Measurements from ENCODE around the gene OR10A4. TPM values are rescaled to one million over a fixed set of nuclear protein-coding genes. Genes with fewer than 3 reads are reported as not detected.
"Not testable (repeated sequence)": the region's sequence is repeated elsewhere in the genome, so short reads cannot be mapped to it uniquely, and the experiment has no call there.

The OR10A4 gene
- total RNA-seq, 1 donor from 2014 or later, result not detected

- Mint-ChIP-seq H3K27me3 (ENCODE audit: low read depth) (no peaks in the 10 kb centered on the region), H3K4me1 (no peaks in the 10 kb centered on the region), H3K4me3 (no peak within 1 kb of the TSS), H3K27ac (ENCODE audit: unreplicated experiment) (peak within 1 kb of the TSS; percentile 14), H3K36me3 (ENCODE audit: low read depth) (no peaks in the 10 kb centered on the region), H3K9me3 (peaks cover 9% of the 10 kb centered on the region)
- TF ChIP-seq CTCF (conservative IDR thresholded peaks at IDR 0.05), result no peak
- no peak for DNase-seq (ENCODE audit: low read depth, low spot score)
Measured at GRCh38 chr11:6862961-6863360, 13.5 kb upstream of the OR10A4 start, which contains the start of gene OR10A2. Gene OR10A2 (plus strand): TSS chr11:6863057. CDS start chr11:6869755, 6,698 bp downstream.

- no peak for DNase-seq (ENCODE audit: low read depth, low spot score)
- no peak for TF ChIP-seq CTCF (conservative IDR thresholded peaks at IDR 0.05)
- H3K27ac Mint-ChIP-seq (ENCODE audit: unreplicated experiment), result no peak overlapping the region
- no peaks in the 10 kb centered on the region for H3K27me3 Mint-ChIP-seq (ENCODE audit: low read depth)
- H3K4me3 Mint-ChIP-seq, result no peak overlapping the region
- no peaks in the 10 kb centered on the region for H3K36me3 Mint-ChIP-seq (ENCODE audit: low read depth)
- peaks cover 9% of the 10 kb centered on the region for H3K9me3 Mint-ChIP-seq
- H3K4me1 Mint-ChIP-seq, result no peaks in the 10 kb centered on the region
Measured at GRCh38 chr11:6864438-6864837, 12.0 kb upstream of the OR10A4 start.

GRCh38 chr11:6871278-6871677 lies 5.1 kb upstream of the OR10A4 start:
- peaks cover 3% of the 10 kb centered on the region for H3K9me3 Mint-ChIP-seq
- H3K27me3 Mint-ChIP-seq (ENCODE audit: low read depth), result no peaks in the 10 kb centered on the region
- H3K36me3 Mint-ChIP-seq (ENCODE audit: low read depth), result no peaks in the 10 kb centered on the region
- no peak for TF ChIP-seq CTCF (conservative IDR thresholded peaks at IDR 0.05)
- no peak overlapping the region for H3K27ac Mint-ChIP-seq (ENCODE audit: unreplicated experiment)
- no peak for DNase-seq (ENCODE audit: low read depth, low spot score)
- no peaks in the 10 kb centered on the region for H3K4me1 Mint-ChIP-seq
- H3K4me3 Mint-ChIP-seq, result no peak overlapping the region

GRCh38 chr11:6875761-6876160 lies 664 bp upstream of the OR10A4 start:
- peaks cover 7% of the 10 kb centered on the region for H3K9me3 Mint-ChIP-seq

GRCh38 chr11:6876914-6877313 lies 489 bp downstream of the OR10A4 start:
- TF ChIP-seq CTCF (conservative IDR thresholded peaks at IDR 0.05), result no peak
- no peak for DNase-seq (ENCODE audit: low read depth, low spot score)
- no peak overlapping the region for H3K4me3 Mint-ChIP-seq
- H3K27me3 Mint-ChIP-seq (ENCODE audit: low read depth), result no peaks in the 10 kb centered on the region
- no peak overlapping the region for H3K27ac Mint-ChIP-seq (ENCODE audit: unreplicated experiment)
- H3K9me3 Mint-ChIP-seq, result peaks cover 3% of the 10 kb centered on the region
- no peaks in the 10 kb centered on the region for H3K36me3 Mint-ChIP-seq (ENCODE audit: low read depth)
- no peaks in the 10 kb centered on the region for H3K4me1 Mint-ChIP-seq

More at GRCh38 chr11:6875761-6876160, 664 bp upstream of the OR10A4 start:
- H3K27me3 Mint-ChIP-seq (ENCODE audit: low read depth), result no peaks in the 10 kb centered on the region
- H3K4me3 Mint-ChIP-seq, result no peak overlapping the region
- no peak for TF ChIP-seq CTCF (conservative IDR thresholded peaks at IDR 0.05)
- DNase-seq (ENCODE audit: low read depth, low spot score), result no peak
- H3K4me1 Mint-ChIP-seq, result no peaks in the 10 kb centered on the region
- no peak overlapping the region for H3K27ac Mint-ChIP-seq (ENCODE audit: unreplicated experiment)
- H3K36me3 Mint-ChIP-seq (ENCODE audit: low read depth), result no peaks in the 10 kb centered on the region

- DNase-seq (ENCODE audit: low read depth, low spot score), result no peak
- H3K27ac Mint-ChIP-seq (ENCODE audit: unreplicated experiment), result no peak overlapping the region
- H3K4me3 Mint-ChIP-seq, result no peak overlapping the region
- H3K36me3 Mint-ChIP-seq (ENCODE audit: low read depth), result no peaks in the 10 kb centered on the region
- H3K9me3 Mint-ChIP-seq, result no peaks in the 10 kb centered on the region
- TF ChIP-seq CTCF (conservative IDR thresholded peaks at IDR 0.05), result no peak
- H3K27me3 Mint-ChIP-seq (ENCODE audit: low read depth), result no peaks in the 10 kb centered on the region
- no peaks in the 10 kb centered on the region for H3K4me1 Mint-ChIP-seq
Measured at GRCh38 chr11:6882751-6883150, 6.3 kb downstream of the OR10A4 start.

GRCh38 chr11:6887711-6888110 lies 11.3 kb downstream of the OR10A4 start:
- not testable (repeated sequence) for H3K36me3 Mint-ChIP-seq (ENCODE audit: low read depth); H3K9me3 Mint-ChIP-seq; H3K4me3 Mint-ChIP-seq; H3K4me1 Mint-ChIP-seq; H3K27me3 Mint-ChIP-seq (ENCODE audit: low read depth); H3K27ac Mint-ChIP-seq (ENCODE audit: unreplicated experiment); DNase-seq (ENCODE audit: low read depth, low spot score)

All from neural crest cell (in vitro differentiated cells).